Activated CD4-positive, alpha-beta T cell treated with anti-CD3 and anti-CD28 coated beads for 36 hours (primary cell): ENCODE results near the gene NUDCD2. TPM values are rescaled to one million over a fixed set of nuclear protein-coding genes. Genes with fewer than 3 reads are reported as not detected.
"Not testable (repeated sequence)": the region's sequence is repeated elsewhere in the genome, so short reads cannot be mapped to it uniquely, and the experiment has no call there.

Experiments used
- ATAC-seq: fragments of 200-7000 bp; cut with Tn5 transposase; one replicate; pipeline ENCODE4 v1.10.0; 2021; ENCODE audit warnings: mild to moderate bottlenecking, moderate library complexity
- CTCF ChIA-PET: fragments of 350-600 bp; sonication (Branson Sonifier 250); formaldehyde crosslinking; loops from one replicate; lab custom pipeline; 2021; ENCODE audit warnings: antibody characterized with exemption; lab: Charles Lee
- POLR2A ChIA-PET: fragments of 350-600 bp; sonication (Branson Sonifier 250); formaldehyde crosslinking; loops from one replicate; lab custom pipeline; 2021; ENCODE audit warnings: antibody characterized with exemption, inconsistent platforms; lab: Charles Lee
- DNase-seq: peaks from one replicate; pipeline ENCODE4 v3.0.0-alpha.2; 2020
- H3K27ac Mint-ChIP-seq: one replicate; pipeline ENCODE4 v1.8.0; 2021; ENCODE audit warnings: mixed read lengths
- H3K27me3 Mint-ChIP-seq: one replicate; pipeline ENCODE4 v1.8.0; 2021; ENCODE audit warnings: mixed read lengths
- H3K36me3 Mint-ChIP-seq: one replicate; pipeline ENCODE4 v1.8.0; 2021; ENCODE audit warnings: low read depth, mixed read lengths
- H3K4me1 Mint-ChIP-seq: one replicate; pipeline ENCODE4 v1.8.0; 2021; ENCODE audit warnings: mixed read lengths
- H3K4me3 Mint-ChIP-seq: one replicate; pipeline ENCODE4 v1.8.0; 2021; ENCODE audit warnings: mild to moderate bottlenecking, moderate library complexity, mixed read lengths
- H3K9me3 Mint-ChIP-seq: one replicate; pipeline ENCODE4 v1.8.0; 2021; ENCODE audit warnings: low read depth, mixed read lengths
- intact Hi-C, 2 experiments: fragments of 100-400 bp; cut with DNase I in 1 of 2; cut with micrococcal nuclease in 1 of 2; formaldehyde crosslinking; loops; one replicate each; pipeline versions ENCODE4 v1.14.2 to v1.15.1; 2022 to 2024; cut with DNase I, micrococcal nuclease
- total RNA-seq, 2 experiments: library from RNA; stranded (reverse); gene quantifications; one replicate each; pipeline ENCODE4 v1.2.3, GENCODE V29; 2021

Gene NUDCD2
- total RNA-seq, 2 experiments from 2014 or later, result 37.8 to 51.3 TPM

GRCh38 chr5:163473635-163474243 is 13.8 kb upstream of the NUDCD2 start:
- Mint-ChIP-seq H3K27me3 (no peaks in the 10 kb centered on the region), H3K27ac (no peak overlapping the region), H3K4me1 (peaks cover 6% of the 10 kb centered on the region), H3K9me3 (no peaks in the 10 kb centered on the region), H3K4me3 (no peak overlapping the region), H3K36me3 (peaks cover 71% of the 10 kb centered on the region)
- DNase-seq (no peak), ATAC-seq (no peak)
- POLR2A ChIA-PET, result no interaction called here
- CTCF ChIA-PET, result interaction anchor here (1.1 to 2.2 kb wide), 3 partner anchors 9 to 35 kb away, joined by 3 to 4 read pairs (median 3); no protein-coding TSS in a partner anchor
- intact Hi-C loops, result loop anchor here in 1 of 2 experiments (10.0 kb wide), 1 partner anchor 1031 kb away; no protein-coding TSS in a partner anchor

DNA sequence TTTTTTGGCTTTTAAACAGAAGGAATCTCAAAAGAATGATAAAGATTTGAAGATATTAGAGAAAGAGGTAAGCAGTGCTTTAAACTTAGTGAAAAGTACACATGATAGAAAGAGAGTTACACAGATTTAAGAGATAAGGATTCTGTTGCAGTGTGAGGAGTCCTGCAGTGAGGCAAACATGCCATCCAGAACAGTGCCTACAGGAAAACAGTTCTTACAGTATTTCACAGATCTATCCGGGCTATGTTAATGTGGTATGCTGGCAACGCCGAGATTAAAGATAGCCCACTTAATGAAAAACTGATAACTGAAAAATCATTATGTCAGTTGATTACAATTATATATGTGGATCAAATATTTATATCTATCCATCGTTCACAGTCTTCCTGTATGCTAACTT is 7.8 kb upstream of the NUDCD2 start:
- CTCF ChIA-PET, result interaction anchor here (1.6 kb wide), 1 partner anchor 22 kb away, joined by 6 read pairs; no protein-coding TSS in a partner anchor
- Mint-ChIP-seq H3K27me3 (no peaks in the 10 kb centered on the region), H3K36me3 (peaks cover 46% of the 10 kb centered on the region), H3K4me3 (no peak overlapping the region), H3K27ac (no peak overlapping the region), H3K4me1 (peaks cover 7% of the 10 kb centered on the region), H3K9me3 (no peaks in the 10 kb centered on the region)
- ATAC-seq (no peak), DNase-seq (no peak)
- intact Hi-C loops, result no loop called here
- POLR2A ChIA-PET, result no interaction called here

DNA sequence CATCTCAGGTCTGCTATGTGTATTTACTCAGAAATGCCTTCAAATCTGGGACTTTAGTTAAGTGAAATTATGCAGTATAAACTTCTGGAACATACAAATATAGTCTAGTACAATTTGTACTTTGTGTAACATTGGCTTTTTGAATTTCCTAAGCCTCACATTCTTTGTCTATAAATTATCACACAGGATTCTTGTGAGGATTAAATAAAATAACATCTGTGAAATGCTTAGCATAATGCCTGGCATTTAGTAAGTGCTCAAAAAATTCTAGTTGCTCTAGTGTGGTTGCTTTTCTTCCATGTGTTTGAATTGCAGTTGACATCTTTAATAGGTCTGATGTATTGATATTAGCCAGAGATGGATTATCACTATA is 3.1 kb upstream of the NUDCD2 start:
- CTCF ChIA-PET, result interaction anchor here (3.1 to 5.1 kb wide), 2 partner anchors 41 to 44 kb away, joined by 15 to 26 read pairs; partner anchors contain the start of gene MAT2B
- peaks cover 15% of the 10 kb centered on the region for H3K4me1 Mint-ChIP-seq

GRCh38 chr5:163460562-163461171 is 765 bp upstream of the NUDCD2 start, which contains the start of gene HMMR:
Gene HMMR (plus strand): TSS chr5:163460632. CDS start chr5:163460693, 61 bp downstream.
- H3K4me1 Mint-ChIP-seq, result peaks cover 33% of the 10 kb centered on the region
- intact Hi-C loops, result loop anchor here (1.0 kb wide), 3 partner anchors 23 to 46 kb away; partner anchors contain the start of genes CCNG1 (in 2 of the 2) and MAT2B (in 1 of the 2)
- POLR2A ChIA-PET, result interaction anchor here (0.9 to 5.1 kb wide), 7 partner anchors 8 to 55 kb away, joined by 3 to 121 read pairs (median 3); partner anchors contain the start of genes CCNG1 and MAT2B
- peak within 1 kb of the TSS; percentile 100 for H3K27ac Mint-ChIP-seq
- DNase-seq, result no peak
- H3K27me3 Mint-ChIP-seq, result no peaks in the 10 kb centered on the region
- CTCF ChIA-PET, result interaction anchor here (1.3 to 5.1 kb wide), 7 partner anchors 10 to 50 kb away, joined by 3 to 30 read pairs (median 9); partner anchors contain the start of genes CCNG1 and MAT2B
- peak within 1 kb of the TSS; percentile 95 for H3K4me3 Mint-ChIP-seq
- no peaks in the 10 kb centered on the region for H3K9me3 Mint-ChIP-seq
- ATAC-seq, result no peak
- H3K36me3 Mint-ChIP-seq, result peaks cover 41% of the 10 kb centered on the region

More for the DNA sequence above, 3.1 kb upstream of the NUDCD2 start:
- ATAC-seq, result no peak
- POLR2A ChIA-PET, result interaction anchor here (5.1 kb wide), 1 partner anchor 46 kb away, joined by 121 read pairs; no protein-coding TSS in a partner anchor
- H3K36me3 Mint-ChIP-seq, result peaks cover 31% of the 10 kb centered on the region
- no peak overlapping the region for H3K27ac Mint-ChIP-seq
- DNase-seq, result no peak
- H3K4me3 Mint-ChIP-seq, result peak overlapping the region; percentile 95
- intact Hi-C loops, result loop anchor here in 1 of 2 experiments (2.0 kb wide), 1 partner anchor 18 kb away; no protein-coding TSS in a partner anchor
- no peaks in the 10 kb centered on the region for H3K9me3 Mint-ChIP-seq
- H3K27me3 Mint-ChIP-seq, result no peaks in the 10 kb centered on the region

DNA sequence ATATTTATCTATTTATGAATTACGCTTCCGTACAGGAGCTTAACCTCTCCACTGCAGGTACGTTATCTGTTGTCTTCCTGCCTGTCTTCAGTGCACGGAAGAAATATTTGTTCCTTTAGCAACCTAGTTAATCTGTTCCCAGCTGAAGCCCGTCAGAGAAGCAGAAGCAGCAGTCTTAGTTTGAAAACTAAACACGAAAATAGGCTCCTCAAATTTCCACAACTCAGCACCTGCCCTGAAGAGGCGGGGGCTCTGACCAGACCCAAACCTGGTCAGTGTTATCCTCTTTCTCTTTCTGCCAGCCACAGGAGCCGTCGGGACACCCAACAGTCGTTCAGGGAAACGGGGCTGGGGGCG is 462 bp downstream of the NUDCD2 start:
- ChIA-PET CTCF (interaction anchor here (1.2 to 5.1 kb wide), 6 partner anchors 9 to 50 kb away, joined by 3 to 30 read pairs (median 8); partner anchors contain the start of genes CCNG1 and MAT2B), POLR2A (interaction anchor here (0.8 to 5.1 kb wide), 5 partner anchors 9 to 70 kb away, joined by 3 to 121 read pairs (median 58); partner anchors contain the start of genes CCNG1 and MAT2B)
- Mint-ChIP-seq H3K4me3 (peak overlapping the region; percentile 95), H3K27ac (peak overlapping the region; percentile 100), H3K4me1 (peaks cover 38% of the 10 kb centered on the region), H3K9me3 (no peaks in the 10 kb centered on the region), H3K36me3 (peaks cover 45% of the 10 kb centered on the region), H3K27me3 (no peaks in the 10 kb centered on the region)
- intact Hi-C loops, result no loop called here
- ATAC-seq, result no peak
- no peak for DNase-seq

- peaks cover 35% of the 10 kb centered on the region for H3K4me1 Mint-ChIP-seq
- H3K27me3 Mint-ChIP-seq, result no peaks in the 10 kb centered on the region
- DNase-seq (no peak), ATAC-seq (no peak)
- intact Hi-C loops, result no loop called here
- H3K27ac Mint-ChIP-seq, result peak overlapping the region; percentile 100
- no peaks in the 10 kb centered on the region for H3K9me3 Mint-ChIP-seq
- H3K4me3 Mint-ChIP-seq, result peak overlapping the region; percentile 95
- ChIA-PET POLR2A (interaction anchor here (0.8 to 5.1 kb wide), 4 partner anchors 19 to 70 kb away, joined by 7 to 121 read pairs (median 74); partner anchors contain the start of genes CCNG1 and MAT2B), CTCF (interaction anchor here (1.2 to 5.1 kb wide), 6 partner anchors 8 to 50 kb away, joined by 3 to 30 read pairs (median 8); partner anchors contain the start of genes CCNG1 and MAT2B)
- peaks cover 41% of the 10 kb centered on the region for H3K36me3 Mint-ChIP-seq
These were observed 1.0 kb downstream of the NUDCD2 start for GRCh38 chr5:163458778-163459385.

DNA sequence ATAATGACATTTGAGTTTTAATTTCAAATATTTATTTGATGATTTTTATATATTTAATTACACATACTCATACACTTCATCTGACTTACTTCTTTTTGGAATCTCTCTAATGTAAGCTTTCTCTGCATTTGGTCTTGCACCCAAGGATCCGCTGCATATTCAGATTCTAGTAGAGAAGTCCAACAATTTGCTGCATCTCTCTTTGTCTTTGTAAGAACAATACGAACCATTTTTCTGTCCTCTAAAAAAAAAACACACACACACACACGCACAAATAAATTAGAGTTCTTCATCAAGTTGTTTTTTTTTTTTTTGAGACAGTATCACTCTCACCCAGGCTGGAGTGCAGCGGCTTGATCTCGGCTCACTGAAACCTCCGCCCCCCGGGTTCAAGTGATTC is 3.1 kb downstream of the NUDCD2 start:
- H3K27me3 Mint-ChIP-seq, result no peaks in the 10 kb centered on the region
- no peaks in the 10 kb centered on the region for H3K9me3 Mint-ChIP-seq
- ATAC-seq (no peak), DNase-seq (no peak)
- peak overlapping the region; percentile 47 for H3K27ac Mint-ChIP-seq
- intact Hi-C loops, result no loop called here
- H3K4me1 Mint-ChIP-seq, result peaks cover 26% of the 10 kb centered on the region
- ChIA-PET POLR2A (interaction anchor here (0.8 kb wide), 1 partner anchor 50 kb away, joined by 3 read pairs; no protein-coding TSS in a partner anchor), CTCF (no interaction called here)
- no peak overlapping the region for H3K4me3 Mint-ChIP-seq
- H3K36me3 Mint-ChIP-seq, result peaks cover 49% of the 10 kb centered on the region

GRCh38 chr5:163456029-163456589 is 3.8 kb downstream of the NUDCD2 start:
- intact Hi-C loops, result no loop called here
- POLR2A ChIA-PET, result no interaction called here
- ATAC-seq (no peak), DNase-seq (no peak)
- Mint-ChIP-seq H3K27me3 (no peaks in the 10 kb centered on the region), H3K36me3 (peaks cover 54% of the 10 kb centered on the region), H3K4me3 (no peak overlapping the region), H3K9me3 (no peaks in the 10 kb centered on the region), H3K4me1 (peaks cover 25% of the 10 kb centered on the region), H3K27ac (peak overlapping the region; percentile 6)
- CTCF ChIA-PET, result no interaction called here

- CTCF ChIA-PET, result interaction anchor here (1.3 to 1.4 kb wide), 2 partner anchors 47 to 106 kb away, joined by 3 to 5 read pairs; no protein-coding TSS in a partner anchor
- peak overlapping the region; percentile 51 for H3K27ac Mint-ChIP-seq
These were observed 4.5 kb downstream of the NUDCD2 start for GRCh38 chr5:163455406-163455805.

DNA sequence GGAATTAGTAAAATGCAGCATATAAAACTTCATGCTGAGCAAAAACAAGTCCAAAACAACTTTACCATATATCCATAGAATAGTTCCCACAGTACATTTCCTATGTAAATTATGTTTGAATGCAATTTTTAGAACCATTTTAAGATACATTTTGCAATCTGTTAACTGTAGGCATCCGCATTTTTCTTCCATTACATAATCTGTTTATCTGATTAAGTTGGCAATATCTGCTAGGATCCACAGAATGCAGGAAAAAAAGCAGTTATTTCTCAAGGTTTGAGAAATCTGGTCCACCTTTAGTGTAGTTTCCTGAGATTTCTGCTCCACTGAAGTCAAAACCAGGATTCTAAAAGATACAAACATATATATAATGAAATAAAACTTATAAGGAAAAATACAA is 6.2 kb downstream of the NUDCD2 start:
- no peak for ATAC-seq
- no peak for DNase-seq
- no peaks in the 10 kb centered on the region for H3K9me3 Mint-ChIP-seq
- ChIA-PET POLR2A (no interaction called here), CTCF (interaction anchor here (0.9 to 1.0 kb wide), 3 partner anchors 9 to 46 kb away, joined by 3 read pairs; no protein-coding TSS in a partner anchor)
- intact Hi-C loops, result no loop called here
- H3K27ac Mint-ChIP-seq, result no peak overlapping the region
- peaks cover 28% of the 10 kb centered on the region for H3K4me1 Mint-ChIP-seq
- peaks cover 56% of the 10 kb centered on the region for H3K36me3 Mint-ChIP-seq
- no peak overlapping the region for H3K4me3 Mint-ChIP-seq
- H3K27me3 Mint-ChIP-seq, result no peaks in the 10 kb centered on the region

More at GRCh38 chr5:163455406-163455805, 4.5 kb downstream of the NUDCD2 start:
- H3K4me3 Mint-ChIP-seq, intact Hi-C loops, ATAC-seq, DNase-seq, H3K27me3 Mint-ChIP-seq, POLR2A ChIA-PET, H3K9me3 Mint-ChIP-seq: not testable (repeated sequence)
- H3K36me3 Mint-ChIP-seq, result peaks cover 57% of the 10 kb centered on the region
- H3K4me1 Mint-ChIP-seq, result peaks cover 25% of the 10 kb centered on the region
